Vagina (tissue), 2 donors: ENCODE measurements around the gene FKBP3.

Experiments used
- CTCF ChIP-seq, 3 experiments: fragments of 450-650 bp in 2 of 3; fragments of 200-600 bp in 1 of 3; sonication (generic) in 1 of 3; IDR thresholded peaks; one replicate each; pipeline ENCODE4 v1.5.1; 2017 to 2019; ENCODE audit warnings: antibody characterized with exemption in 3 of 3, mild to moderate bottlenecking in 2 of 3, moderate library complexity in 2 of 3
- POLR2A ChIP-seq, 2 donors: fragments of 450-650 bp; IDR thresholded peaks; one replicate each; pipeline ENCODE4 v1.6.1; 2017; ENCODE audit warnings: antibody characterized with exemption in 2 of 2, mild to moderate bottlenecking in 2 of 2, moderate library complexity in 2 of 2
- POLR2AphosphoS5 ChIP-seq, 2 donors: sonication (generic); formaldehyde crosslinking; IDR thresholded peaks; one replicate each; pipeline ENCODE4 v1.9.0; 2017; ENCODE audit warnings: antibody characterized with exemption in 2 of 2, mild to moderate bottlenecking in 2 of 2, low read depth in 1 of 2; ENCODE audit not compliant: insufficient read depth in 1 of 2

GRCh38 chr14:45078323-45078722 is 56.0 kb downstream of the FKBP3 start:
- TF ChIP-seq CTCF (IDR thresholded peaks at IDR 0.05) (no peak), POLR2A (IDR thresholded peaks at IDR 0.05) (no peak), POLR2AphosphoS5 (IDR thresholded peaks at IDR 0.05; ENCODE audit: insufficient read depth in 1 of 2, low read depth in 1 of 2) (no peak)
